HG03095 (cell line): ENCODE data around the gene BBS12.
"Not testable (repeated sequence)": the region's sequence is repeated elsewhere in the genome, so short reads cannot be mapped to it uniquely, and the experiment has no call there.

Experiments
- ATAC-seq: cut with Tn5 transposase; IDR thresholded peaks from one replicate; pipeline ENCODE4 v1.9.1; 2021; ENCODE audit warnings: moderate library complexity; ENCODE audit not compliant: unreplicated experiment

The BBS12 gene

DNA sequence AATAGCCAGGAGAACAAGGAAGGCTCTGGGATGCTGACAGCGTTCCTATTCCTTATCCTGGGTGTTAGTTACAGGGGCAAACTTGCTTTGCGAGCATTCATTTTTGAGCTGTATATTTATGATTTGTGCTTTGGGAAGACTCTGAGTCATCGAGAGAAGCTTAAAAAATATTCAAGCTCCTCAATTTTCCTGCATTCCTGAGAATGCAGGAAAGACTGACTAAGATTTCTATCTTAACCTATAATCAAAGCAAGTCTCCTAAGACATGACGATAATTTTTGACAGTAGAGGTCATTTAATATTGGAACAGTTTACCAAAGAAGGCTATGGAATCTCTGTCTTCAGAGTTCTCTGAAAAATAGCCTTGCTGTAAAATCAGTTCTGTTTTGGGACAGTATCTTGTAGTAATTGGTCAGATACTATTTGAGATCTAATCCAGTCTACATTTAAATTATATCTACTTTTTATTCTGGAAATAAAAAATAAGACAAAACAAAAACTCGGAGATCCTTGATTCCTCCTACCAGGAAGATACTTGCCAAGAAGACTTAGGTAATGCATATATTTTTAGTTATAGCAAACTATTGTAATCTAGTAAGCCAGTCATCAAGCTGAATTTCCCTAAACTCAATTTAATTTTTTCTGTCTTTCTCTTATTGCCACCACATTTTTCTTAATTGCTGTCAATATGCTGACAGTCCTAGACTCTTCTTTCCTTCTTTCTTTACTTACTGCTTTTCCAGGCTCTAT, 31.7 kb downstream of the BBS12 start:
- no peak for ATAC-seq

DNA sequence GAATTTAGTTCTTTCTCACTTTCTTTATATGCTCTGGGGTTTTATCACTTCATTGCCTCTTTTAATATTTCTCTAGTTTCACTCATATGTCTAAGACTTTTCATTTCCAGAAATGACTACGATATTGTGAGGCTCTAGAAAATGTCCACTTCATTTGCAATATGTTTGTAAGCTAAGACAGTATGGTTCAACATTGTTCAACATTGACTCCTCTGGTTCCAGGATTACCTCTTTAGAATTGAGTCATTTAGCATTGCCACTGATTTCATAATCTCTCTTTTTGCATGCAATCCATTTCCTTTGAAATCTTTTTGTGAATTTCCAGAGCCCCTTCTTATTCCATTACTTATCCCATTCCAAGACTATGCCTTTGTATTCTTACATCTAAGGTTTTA, 32.3 kb downstream of the BBS12 start:
- peak; percentile 77 for ATAC-seq

DNA sequence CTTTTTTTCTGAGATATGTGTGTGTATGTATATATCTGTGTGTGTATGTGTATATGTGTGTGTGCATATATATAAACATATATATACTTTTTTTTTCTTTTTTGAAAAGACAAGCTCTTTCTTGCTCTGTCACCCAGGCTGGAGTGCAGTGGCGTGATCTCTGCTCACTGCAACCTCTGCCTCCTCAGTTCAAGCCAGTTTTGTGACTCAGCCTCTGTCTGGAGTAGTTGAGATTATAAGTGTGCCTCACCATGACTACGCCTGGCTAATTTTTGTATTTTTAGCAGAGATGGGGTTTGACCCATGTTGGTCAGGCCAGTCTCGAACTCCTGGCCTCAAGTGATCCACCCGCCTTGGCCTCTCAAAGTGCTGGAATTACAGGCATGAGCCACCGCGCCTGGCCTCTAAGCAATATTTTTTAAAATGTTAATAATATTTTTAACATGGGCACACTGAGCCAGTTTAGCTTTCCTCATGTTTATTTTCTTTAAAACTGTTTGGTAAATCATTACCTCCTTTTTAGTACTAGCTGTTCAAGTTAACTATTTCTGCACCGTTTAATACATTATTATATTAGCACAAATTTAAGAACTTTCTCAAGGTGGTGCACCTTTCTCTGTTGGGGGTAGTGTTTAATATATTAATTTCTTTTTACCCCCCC, 33.3 kb downstream of the BBS12 start:
- ATAC-seq, result no peak

DNA sequence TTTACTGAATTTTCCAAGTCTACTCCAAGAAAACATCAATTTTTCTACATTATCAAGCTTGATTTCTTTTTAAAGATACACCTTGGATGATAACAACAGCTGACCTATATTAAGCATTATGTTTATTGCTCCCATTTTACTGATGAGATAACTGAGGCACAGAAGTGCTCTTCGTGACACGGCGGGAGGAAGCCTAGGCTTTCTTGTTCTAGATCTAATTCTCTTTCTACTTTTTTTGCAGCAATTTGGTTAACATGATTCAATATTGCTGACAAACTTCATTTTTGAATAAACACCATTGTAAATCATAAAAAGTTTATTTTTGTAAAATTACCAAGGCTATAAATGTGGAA, 33.8 kb downstream of the BBS12 start:
- no peak for ATAC-seq

DNA sequence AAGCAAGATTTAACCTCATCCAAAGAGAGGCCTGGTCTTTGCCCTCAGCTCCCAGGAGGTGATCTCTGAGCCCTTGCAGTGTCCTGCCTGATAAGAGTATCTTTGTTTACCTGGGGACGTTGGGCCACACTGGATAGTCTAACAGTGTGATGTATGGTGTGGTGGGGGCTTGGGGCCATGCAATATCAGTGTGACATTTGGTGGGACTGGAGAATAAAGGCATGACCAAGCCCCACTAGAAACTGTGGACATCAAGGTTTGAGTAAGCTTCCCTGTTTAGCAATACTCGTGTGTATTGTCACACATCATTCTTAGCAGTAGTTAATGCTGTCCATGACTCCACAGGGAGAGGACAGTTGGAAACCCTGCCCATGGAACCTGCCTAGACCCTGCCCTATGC, 34.4 kb downstream of the BBS12 start:
- ATAC-seq, result no peak

DNA sequence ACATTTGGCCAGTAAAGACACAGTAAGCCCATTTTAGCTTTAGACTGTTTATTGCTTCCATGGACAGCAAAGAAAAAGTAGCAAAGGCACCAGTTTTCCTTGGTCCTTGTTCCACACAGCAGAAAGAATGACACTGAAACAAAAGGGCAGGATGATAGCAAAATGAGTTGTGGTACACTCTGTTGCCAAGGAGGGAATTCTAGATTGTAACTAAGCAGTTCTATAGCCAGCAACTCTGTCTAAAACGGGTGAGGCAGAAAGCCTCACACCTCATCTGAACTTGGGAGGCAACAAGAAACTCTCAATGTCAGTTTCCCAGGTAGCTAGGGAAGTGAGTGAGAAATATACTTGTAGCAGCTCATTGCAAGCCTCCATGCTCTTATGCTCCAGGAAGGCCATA, 39.2 kb downstream of the BBS12 start:
- ATAC-seq, result no peak

DNA sequence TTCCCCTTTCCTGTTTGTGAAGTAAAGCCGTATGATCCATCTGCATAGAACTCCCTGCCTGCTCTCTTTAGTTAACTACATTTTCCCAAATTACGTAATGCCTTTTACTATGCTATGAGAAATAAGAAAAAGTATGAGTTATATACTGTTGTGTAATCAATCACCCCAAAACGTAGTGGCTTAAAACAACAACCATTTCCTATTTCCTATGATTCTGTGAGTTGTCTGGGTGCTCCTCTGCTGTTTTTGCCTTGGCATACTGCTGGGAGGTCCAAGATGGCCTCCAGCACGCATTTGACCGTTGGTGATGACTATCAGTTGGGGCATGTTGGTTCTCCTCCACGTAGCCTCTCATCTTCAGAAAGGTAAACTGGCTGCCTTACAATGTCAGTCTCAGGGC, 39.8 kb downstream of the BBS12 start:
- no peak for ATAC-seq

DNA sequence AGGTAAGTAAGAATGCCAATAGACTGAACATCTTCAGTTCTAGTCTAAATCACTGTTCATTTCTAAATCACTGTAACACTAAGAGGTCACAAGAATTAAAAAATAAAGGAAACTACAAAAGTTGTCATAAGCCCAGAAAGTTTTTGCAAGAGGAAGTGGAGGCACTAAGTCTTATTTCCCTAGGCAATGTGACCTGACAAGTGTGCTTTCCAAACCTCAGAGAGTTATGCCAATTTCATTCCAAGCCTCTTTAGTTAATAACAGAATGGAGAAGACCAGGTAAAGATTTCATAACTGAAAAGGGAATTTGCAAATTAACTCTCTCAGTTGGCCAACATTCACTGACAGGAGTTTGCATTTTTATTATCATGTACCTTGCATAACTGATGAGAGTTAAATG, 40.5 kb downstream of the BBS12 start:
- no peak for ATAC-seq

DNA sequence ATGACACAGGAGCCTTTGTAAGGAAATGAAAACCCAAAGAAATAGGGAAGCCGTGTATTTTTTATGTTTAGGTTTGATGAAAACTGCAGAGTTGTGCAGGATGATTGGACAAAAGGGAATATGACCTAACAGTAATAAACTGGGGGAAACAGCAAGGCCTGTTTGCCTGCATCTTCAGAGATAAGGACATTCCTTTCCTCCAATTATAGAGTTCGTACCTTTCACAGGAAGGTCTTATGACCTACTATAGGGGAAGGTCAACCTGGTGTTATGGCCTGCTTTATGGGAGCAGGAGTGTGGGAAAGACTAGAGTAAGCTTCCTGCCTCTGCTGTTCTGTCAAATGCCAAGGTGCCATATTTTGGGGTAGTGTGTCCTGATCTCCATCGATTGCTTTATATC, 42.5 kb downstream of the BBS12 start:
- ATAC-seq, result no peak

DNA sequence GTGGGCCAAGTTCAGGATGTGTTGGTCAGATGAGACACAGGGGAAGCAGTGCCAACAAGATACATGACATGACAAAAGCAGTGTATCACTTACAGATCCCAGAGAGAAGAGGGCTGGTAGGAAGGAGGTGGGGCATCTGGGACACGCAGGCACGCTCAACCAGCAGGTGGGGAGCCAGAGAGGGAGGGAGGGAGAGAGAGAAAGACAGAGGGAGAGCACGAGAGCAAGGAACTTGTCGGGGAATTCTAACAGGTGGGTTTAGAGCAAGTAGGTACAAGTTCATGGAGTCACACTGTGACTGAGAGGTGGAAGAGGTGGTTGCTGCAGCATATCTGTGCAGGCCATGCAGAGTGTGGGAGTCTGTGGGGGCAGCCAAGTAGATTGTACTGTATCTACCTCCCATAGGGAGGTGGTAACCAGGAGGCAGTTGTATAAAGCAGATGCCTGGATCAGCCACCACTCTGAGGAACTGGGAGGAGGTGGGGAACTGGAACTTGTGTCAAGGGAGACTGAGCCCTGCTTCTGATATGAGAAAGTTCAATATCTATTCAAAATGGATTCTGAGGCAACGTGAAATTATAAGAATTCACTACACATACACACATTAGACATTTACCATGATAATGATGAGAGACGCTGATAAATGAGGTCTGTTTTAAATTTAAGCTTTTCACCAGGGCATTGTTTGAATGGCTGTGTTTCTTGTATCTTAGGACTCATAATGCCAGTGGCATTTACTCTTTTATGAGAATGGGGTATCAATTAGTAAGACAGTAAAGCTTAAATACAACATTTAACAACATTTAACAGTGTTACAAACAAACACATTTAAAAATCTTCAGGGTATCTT, 43.7 kb downstream of the BBS12 start:
- no peak for ATAC-seq

DNA sequence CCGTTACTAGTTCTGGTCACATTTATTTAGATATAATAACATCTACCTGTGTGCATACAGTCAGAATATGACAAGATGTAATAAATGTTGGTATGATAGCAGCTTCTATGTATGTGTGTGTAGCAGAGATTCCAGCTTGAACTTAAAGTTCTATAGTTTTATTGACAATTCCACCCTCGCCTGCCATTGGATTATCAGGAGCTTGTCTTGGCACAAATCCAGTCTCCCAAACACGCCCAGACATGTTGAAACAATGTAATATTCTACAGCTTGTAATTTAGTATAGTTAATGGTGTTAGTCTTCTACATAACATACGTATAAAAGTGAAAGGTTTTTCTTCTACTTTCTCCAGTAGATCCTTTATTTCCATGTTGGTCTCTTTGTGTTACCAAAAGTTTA, 44.4 kb downstream of the BBS12 start:
- ATAC-seq, result no peak

DNA sequence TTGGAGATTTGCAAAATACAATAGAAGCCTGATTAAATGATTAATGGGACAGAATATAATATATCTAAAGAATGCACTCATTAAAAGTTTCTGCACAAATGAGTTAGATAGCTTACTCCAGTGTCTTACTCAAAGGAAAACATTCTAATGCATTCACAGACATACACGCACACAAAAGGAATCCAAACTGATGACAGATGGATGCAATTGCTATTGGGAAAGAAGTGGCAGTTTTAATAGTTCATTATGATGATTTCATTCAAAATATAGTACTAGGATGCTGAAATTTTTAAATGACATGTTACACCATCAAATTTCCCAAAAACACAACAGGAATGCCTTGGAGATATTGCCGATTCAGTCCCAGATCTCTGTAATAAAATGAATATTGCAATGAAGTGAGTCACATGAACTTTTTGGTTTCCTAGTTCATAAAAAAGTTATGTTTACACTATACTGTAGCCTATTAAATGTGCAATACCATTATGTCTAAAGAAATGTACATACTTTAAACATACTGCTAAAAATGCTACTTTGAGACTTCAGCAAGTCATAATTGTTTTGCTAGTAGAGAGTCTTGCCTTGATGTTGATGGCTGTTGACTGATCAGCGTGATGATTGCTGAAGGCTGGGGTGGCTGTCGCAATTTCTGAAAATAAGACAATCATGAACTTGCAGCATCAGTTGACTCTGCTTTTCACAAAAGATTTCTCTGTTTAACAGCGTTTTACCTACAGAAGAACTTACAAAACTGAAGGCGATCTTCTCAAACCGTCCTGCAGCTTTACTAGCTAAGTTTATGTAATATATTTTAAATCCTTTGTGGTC, 45.6 kb downstream of the BBS12 start:
- no peak for ATAC-seq

DNA sequence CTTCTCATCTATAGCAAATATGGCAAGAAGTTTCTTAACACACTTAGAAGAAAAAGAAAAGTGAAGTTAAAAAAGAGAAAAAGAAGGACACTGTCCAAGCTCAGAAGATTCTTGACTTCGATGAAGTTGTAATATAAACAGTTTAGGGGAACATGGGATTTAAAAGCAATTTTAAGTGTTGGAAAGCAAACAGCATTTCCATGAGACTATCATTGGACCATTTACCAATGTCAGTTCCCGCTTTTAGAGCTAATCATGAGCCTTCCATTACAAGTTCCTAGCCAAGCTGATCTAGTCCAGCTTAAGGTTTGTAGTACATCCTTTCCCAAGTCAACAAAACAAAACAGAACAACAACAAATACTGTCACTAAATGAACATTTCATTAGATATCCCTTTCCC, 49.0 kb downstream of the BBS12 start:
- no peak for ATAC-seq

DNA sequence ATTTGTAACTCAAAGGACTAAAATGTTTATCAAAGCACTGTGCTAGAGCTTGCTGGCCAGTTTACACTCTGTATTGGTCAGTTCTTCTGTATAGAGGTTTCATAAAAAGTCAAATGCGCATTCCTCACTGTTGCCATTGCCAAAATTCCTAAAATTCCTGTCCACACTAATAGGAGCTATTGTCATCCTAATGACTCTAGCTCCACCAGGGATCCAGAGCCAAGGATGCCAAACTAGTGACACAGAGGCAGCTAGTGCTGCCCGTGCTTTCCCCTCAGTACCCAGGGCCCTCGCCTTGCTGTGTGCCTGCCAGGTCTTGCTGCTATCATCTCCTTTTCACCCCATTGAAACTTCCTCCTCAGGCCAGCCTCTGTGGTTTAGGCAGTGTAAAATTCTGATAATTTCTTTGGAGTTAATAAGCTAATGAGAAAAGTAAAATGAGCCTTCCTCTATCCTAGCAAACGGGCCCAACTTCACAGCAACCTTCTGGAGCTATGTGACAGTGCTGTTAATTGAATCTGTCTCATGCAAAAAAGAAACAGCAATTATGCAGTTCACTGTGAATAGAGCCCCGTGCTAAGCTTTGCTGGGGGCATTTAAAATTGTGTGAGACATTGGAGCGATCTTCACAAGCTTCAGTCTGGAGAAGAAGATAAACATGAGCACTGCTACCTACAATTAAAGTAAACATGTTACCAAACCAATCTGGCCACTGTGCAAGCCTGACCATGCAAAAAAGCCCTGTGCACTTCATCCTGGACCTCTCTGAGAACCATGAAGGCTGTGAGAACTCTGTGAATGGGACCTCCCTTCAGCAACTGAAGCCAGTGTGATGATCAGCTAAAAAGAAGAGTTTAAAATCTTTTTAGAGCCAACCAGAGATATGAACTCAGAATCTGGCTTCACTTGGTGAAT, 51.1 kb downstream of the BBS12 start:
- no peak for ATAC-seq

DNA sequence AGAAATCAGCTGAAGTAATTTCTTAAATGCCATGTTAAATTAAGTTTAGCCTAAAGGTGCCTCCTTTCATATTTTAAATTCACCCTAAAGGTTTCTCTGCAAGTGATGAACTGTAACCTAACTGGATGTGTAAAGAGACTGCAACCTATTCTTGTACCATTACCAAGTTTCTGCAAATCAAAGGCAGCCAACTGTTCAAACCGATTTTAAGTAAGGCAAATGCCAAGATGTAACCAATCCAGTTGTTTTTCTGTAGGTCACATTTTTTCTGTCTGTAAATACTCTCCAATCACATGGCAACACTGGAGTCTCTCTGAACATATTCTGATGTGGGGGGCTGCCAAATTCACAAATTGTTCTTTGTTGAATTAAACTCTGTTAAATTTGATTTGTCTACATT, 51.8 kb downstream of the BBS12 start:
- no peak for ATAC-seq

DNA sequence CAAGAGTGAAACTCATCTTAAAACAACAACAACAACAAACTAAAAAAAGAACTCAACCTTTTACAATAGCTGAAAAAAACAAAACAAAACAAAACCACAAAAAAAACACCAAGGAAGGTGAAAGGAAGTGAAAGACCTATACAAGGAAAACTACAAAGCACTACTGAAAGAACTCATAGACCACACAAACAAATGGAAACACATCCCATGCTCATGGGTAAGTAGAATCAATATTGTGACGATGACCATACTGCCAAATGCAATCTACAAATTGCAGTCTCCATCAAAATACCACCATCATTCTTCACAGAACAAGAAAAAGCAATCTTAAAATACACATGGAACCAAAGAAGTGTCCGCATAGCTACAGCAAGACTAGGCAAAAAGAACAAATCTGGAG, 52.6 kb downstream of the BBS12 start:
- ATAC-seq, result no peak

DNA sequence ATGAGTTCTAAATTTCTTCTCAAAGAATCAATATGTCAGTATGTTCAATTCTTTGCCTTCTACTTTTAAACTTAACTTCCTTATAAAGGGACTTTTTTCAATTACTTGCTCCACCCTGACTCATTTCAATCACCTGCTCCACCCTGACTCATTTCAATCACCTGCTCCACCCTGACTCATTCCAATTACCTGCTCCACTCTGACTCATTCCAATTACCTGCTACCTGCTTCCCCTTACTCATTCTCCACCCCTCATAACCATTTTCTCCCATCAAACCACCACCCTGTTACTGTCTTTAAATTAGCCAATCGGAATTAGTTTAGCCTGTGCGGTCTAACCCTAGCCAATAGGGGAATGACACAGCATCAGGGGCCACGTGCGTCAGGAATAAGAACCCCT, 53.8 kb downstream of the BBS12 start:
- not testable (repeated sequence) for ATAC-seq

DNA sequence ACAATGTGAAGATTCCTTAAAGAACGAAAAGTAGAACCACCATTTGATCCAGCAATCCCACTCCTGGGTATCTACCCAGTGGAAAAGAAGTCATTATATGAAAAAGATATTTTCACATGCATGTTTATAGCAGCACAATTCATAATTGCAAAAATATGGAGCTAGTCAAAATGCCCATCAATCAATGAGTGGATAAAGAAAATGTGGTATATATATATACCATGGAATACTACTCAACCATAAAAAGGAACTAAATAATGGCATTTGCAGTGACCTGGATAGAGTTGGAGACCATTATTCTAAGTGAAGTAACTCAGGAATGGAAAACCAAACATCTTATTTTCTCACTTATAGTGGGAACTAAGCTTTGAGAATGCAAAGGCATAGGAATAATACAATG, 54.4 kb downstream of the BBS12 start:
- ATAC-seq, result not testable (repeated sequence)

DNA sequence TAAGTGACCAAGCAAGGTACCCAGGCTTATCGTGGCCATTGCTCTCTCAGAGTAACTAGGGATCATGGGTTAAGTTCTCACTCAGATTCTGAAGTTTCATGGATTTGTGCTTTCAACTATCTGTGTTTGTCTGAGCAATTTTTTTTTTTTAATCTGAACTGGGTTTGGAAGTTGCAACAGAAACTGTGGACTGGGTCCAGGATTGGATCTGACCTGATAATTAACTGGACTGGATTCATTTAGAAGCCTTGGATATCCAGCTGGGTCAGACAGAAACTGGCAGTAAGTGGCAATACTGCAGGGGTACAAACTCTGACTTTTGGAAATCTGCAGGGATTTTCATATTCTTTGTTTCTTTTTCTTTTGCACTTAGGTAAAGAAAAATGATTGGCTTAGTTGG, 55.4 kb downstream of the BBS12 start:
- ATAC-seq, result no peak

DNA sequence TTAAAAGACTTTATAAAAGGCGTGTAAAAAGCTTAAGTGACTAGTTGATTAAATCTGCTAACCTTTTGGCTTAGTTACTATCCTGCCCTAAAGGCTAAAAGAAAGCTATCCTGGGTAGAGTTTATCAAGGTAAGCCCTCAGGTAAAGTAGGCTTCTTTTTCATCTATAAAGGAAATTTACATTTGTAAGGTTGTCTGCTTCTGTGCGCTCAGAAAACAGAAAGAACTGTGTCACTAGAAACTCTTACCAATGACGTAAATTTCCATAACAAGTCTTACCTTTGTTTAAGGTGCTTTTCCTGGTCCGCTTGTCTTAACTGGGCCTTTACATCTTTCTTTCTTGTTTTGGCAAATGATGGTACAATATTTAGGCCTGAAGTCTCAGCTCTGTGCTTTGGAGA, 56.4 kb downstream of the BBS12 start:
- no peak for ATAC-seq
